HG03095 (cell line): ENCODE measurements around the gene COL5A1.

Experiments used
- ATAC-seq: cut with Tn5 transposase; IDR thresholded peaks from one replicate; pipeline ENCODE4 v1.9.1; 2021; ENCODE audit warnings: moderate library complexity; ENCODE audit not compliant: unreplicated experiment

COL5A1 gene

DNA sequence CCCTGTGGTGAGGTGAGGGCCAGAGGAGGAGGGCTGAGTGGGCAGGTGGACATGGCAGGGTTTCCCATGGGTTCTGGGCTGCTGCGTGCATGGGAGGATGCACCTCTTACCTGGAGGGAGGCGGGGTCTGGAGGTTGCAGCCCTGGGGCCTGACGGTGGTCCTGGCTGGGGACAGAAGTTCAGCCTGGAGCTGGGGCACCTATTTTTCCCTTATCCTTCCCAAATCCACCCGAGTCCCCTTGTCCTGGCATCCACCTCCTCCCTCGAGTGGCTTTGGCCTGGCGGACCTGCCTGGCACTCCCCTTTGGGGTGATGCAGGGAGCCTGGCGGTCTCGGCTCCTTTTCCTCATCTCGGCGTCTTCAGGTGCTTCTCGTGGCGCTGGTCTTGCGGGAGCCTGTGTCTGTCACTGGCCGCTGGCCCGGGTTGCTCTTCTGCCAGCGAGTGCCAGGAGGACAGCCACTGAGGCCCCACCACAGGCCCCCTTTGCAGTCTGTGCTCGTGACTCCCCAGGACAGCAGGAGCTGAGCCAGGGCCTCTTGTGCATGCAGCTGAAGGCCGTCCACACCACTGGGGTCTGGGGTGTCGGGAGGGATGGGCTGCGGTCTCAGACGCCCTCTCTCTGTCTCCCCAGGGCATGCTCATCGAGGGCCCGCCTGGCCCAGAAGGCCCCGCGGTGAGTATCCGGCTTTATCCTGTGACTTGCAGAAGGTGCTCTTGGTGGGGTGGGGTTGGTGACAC, 96.4 kb downstream of the COL5A1 start:
- no peak for ATAC-seq

GRCh38 chr9:134738869-134739659, 97.5 kb downstream of the COL5A1 start:
- no peak for ATAC-seq

GRCh38 chr9:134739660-134739968, 98.0 kb downstream of the COL5A1 start:
- ATAC-seq: no peak

DNA sequence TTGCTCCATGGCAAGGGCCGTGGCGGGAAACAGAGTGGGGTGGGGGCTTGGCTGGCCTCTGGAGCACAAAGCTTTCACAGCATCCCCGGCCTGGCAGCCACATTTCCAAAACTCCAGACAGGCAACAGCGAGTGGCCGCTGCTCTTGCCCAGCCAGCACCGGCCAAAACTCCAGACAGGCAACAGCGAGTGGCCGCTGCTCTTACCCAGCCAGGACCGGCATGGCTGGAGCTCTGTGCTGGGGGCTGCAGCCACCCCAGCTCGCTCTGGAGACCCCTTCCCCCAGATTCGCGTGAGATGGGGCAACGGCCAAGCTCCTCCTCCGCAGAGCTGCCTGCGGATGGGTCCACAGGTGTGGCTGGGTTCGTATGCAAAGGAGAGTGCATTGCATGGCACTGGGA, 98.5 kb downstream of the COL5A1 start:
- no peak for ATAC-seq

- no peak for ATAC-seq
These were observed 100.2 kb downstream of the COL5A1 start for GRCh38 chr9:134741846-134742245.

DNA sequence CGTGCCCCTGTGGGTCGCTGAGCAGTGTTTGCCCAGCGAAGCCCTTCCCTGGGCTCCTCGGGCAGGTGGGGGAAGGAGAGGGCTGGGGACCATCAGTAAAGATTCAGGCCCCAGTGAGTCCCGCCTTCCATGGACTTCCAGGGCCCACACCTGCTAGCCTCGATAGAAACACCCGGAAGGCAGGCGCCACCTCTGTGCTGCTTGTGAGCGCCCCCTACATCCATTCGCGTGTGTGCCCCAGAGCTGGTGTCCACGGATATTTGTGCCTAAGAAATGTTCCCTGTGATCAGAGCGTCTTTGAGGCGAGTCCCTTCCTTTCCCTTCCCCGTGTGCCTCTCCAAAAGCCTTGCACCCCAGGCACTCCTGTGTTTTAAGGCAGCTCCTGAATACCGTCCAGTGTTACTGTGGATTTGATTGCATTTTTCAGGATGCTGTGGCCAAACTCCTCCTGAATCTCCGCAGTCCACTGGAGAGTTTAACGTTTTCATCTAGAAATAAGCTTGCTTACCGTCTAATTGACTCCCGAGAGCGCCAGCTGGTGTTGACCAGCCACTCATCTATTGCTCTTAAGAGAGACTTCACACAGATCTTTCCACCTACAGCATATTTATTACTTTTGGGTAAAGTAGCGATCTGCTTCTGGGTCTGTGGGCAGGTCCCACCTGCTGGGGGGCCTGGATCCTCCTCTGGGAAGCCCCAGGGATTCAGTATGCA, 101.4 kb downstream of the COL5A1 start:
- no peak for ATAC-seq

DNA sequence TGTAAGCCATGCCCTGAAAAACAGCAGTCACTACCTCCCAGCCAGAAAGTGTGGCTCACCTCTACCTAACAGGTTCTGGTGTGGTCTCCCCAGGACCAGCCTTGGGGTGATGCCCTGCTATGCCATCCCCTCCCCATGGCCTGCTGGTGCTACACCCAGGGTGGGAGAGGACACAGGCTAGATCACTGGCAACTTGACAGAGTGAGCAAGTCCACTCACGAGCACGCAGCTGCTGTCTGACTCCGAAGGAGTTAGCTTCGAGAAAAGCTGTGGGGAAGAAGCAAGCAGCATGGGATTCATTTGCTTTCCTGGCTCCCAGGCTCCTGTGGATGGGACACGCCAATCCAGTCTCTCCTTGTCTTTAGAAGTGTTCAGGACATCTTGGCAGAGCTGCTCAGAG, 102.2 kb downstream of the COL5A1 start:
- ATAC-seq: no peak

DNA sequence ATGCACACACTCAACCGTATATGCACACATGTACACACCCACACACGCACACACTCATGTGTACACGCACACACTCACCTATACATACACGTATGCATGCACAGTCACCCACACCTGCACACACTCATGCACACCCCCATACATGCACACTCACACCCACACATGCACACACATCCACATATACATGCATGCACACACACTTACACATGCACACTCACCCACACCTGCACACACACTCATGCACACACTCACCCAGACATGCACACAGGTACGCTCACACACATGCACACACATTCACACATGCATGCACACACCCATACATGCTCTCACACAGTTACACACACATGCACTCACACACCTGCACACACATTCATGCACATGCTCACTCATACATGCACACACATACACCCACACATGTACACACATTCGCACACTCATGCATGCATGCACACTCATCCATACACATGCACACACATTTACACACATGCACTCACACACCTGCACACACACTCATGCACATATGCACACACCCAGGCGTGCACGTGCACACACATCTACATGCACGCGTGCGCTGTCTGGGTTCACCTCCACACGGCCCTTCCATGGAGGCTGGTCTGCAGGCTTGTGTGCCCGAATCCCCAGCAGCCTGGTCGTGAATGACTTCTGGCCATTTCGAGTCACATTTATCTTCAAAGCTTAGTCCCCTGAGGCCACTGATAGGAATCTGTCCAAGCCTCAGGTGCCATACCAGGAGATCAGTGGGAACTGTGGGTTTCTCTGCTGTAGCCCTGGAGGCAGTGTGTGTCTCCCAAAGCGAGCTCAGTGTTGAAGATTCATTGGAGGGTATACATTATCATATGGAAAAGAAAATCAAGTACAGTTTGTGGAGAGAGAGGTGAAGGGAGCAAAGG, 103.0 kb downstream of the COL5A1 start:
- no peak for ATAC-seq

GRCh38 chr9:134747951-134748489, 106.4 kb downstream of the COL5A1 start:
- ATAC-seq: no peak

- ATAC-seq: no peak
These were observed 107.0 kb downstream of the COL5A1 start for GRCh38 chr9:134748591-134748990.

- ATAC-seq: no peak
These were observed 109.0 kb downstream of the COL5A1 start for GRCh38 chr9:134750450-134751155.

- ATAC-seq: no peak
These were observed 110.0 kb downstream of the COL5A1 start for GRCh38 chr9:134751622-134752021.

DNA sequence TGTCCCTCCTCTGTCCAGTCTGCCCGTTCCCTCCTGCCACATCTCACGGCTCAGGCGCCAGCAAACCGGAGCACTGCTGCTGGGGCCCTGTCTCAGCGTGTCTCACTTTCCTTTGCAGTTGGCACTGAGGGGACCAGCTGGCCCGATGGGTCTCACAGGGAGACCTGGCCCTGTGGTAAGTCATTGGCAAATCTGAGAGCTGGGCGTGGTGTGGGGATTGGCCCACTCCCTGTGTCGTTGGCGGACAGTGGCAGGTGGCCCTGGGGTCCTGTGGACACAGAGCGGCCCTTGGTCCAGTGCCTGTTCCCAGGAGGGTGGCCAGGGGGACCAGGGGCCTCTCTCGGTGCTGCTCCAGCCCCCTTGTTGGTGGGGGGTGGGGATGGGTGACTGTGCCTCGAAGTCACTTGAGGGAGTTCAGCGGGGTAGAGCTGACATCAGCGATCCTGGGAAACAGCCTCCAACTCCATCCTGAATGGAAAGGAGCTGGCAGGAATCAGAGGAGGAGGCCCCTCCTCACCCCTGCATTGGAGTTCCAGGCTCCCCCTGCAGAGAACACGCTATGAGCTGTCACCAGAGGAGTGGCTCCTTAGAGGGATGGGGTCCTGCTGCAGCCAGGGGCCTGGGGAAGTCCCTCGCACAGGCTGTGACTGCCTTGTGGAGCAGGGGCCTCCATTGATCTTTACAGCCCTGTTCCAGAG, 111.0 kb downstream of the COL5A1 start:
- ATAC-seq: no peak

DNA sequence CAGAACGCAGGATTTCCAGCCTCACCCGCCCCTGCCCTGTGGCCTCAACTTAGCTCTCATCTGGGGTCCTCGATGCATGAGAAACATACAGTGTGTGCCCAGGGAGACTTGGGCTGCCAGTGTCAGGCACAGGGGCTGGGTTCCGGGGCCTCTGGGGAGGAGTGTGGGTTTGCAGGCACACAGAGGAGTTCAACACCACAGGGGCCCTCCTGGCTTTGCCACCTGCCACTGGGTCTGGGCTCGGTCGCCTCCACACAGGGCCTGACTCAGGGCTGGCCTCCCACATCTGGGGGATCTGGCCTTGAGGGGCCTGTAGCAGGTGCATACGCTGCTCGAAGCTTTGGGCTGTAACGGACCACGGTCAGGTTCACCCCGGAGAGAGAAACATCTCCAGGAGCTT, 111.6 kb downstream of the COL5A1 start:
- ATAC-seq: no peak

GRCh38 chr9:134755221-134755907, 113.8 kb downstream of the COL5A1 start:
- no peak for ATAC-seq

DNA sequence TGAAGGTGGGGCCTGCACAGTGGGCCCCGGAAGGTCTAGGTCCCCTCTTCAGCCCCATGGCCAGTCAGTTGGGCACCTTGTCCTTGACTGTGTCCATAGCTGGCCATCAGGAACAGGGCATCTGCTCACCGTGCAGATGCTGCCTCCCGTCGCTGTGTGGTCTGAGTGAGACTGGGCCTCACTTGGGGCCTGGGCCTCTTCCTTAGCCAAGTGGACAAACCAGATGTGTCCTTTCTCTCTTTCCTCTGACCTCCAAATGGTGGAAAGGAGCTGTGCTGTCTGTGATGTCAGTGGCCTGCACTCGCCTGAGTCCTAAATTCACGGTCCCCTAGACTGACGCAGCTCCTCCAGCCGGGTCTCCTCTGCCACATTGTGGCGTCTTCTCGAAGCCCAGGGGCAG, 114.5 kb downstream of the COL5A1 start:
- ATAC-seq: no peak

DNA sequence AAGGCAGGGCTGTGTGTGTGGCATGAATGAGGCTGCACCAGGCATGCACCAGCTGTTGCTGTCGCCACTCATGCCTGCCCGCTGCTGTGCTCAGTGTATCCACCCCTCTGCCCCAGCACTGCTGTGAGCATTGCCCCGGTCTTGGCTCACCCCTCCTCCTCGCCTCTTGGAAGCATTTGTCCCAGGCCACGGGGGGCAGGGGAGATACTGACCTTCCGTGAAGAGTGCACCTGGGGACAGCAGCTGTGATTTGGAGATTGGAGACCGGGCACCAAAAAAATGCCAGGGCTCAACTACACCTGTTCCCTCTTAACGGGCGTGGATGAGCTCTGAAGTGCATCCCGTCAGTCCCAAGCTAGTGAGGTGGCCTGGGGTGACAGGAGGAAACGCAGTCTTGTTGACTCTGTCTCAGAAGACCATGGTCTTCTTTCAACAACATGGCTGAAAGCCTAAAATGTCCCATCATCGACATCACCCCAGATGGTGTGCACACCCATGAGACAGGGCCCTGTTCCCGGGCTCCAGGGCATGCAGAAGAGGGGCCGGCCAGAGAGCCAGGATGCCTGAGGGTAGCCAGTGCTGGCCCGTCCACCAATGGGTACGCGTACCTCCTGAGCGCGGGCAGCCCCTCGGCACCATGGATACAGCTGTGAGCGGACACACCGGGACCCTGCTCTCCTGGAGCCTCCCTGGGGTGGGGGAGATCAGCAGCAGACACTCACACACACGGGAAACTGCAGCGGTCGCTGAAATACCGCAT, 115.8 kb downstream of the COL5A1 start:
- no peak for ATAC-seq

- ATAC-seq: no peak
These were observed 117.5 kb downstream of the COL5A1 start for GRCh38 chr9:134758949-134759607.
